ENCODE results near the gene CDK17. TPM values are rescaled to one million over a fixed set of nuclear protein-coding genes. Genes with fewer than 3 reads are reported as not detected.

The CDK17 gene
- total and polyA plus RNA-seq, 4 donors: 53.1 to 122 (median 60.4) TPM

- no peak overlapping the region for H3K27ac ChIP-seq (ENCODE audit: low read depth, low read length)
- H3K27me3 ChIP-seq (ENCODE audit: control insufficient read depth, insufficient read depth, low read length): no peaks in the 10 kb centered on the region
- 43% methylated on average over 2 of the region's 8 CpGs for WGBS (ENCODE audit: insufficient coverage)
Measured at GRCh38 chr12:96271469-96272199, 128.6 kb downstream of the CDK17 start.

GRCh38 chr12:96266238-96266637, 134.0 kb downstream of the CDK17 start:
- 100% methylated on average over 1 of the region's 2 CpGs for WGBS (ENCODE audit: insufficient coverage)
- DNase-seq (ENCODE audit: low read depth in 4 of 6, low spot score in 6 of 6): no peak

More at GRCh38 chr12:96271469-96272199, 128.6 kb downstream of the CDK17 start:
- Histone ChIP-seq H3K4me1 (ENCODE audit: control insufficient read depth, insufficient read depth, low read length) (no peaks in the 10 kb centered on the region), H3K4me3 (ENCODE audit: low read depth, low read length) (no peak overlapping the region), H3K36me3 (ENCODE audit: control insufficient read depth, insufficient read depth, low read length) (no peaks in the 10 kb centered on the region), H3K9me3 (ENCODE audit: control insufficient read depth, insufficient read depth, low read length) (no peaks in the 10 kb centered on the region)
- DNase-seq (ENCODE audit: low read depth in 4 of 6, low spot score in 6 of 6): no peak

GRCh38 chr12:96265836-96266235, 134.4 kb downstream of the CDK17 start:
- no peaks in the 10 kb centered on the region for H3K9me3 ChIP-seq (ENCODE audit: control insufficient read depth, insufficient read depth, low read length)
- WGBS (ENCODE audit: insufficient coverage): no CpG with 5 or more reads among the region's 1 CpG
- no peaks in the 10 kb centered on the region for H3K36me3 ChIP-seq (ENCODE audit: control insufficient read depth, insufficient read depth, low read length)
- no peak for DNase-seq (ENCODE audit: low read depth in 4 of 6, low spot score in 6 of 6)
- no peak overlapping the region for H3K4me3 ChIP-seq (ENCODE audit: low read depth, low read length)
- no peaks in the 10 kb centered on the region for H3K4me1 ChIP-seq (ENCODE audit: control insufficient read depth, insufficient read depth, low read length)
- no peaks in the 10 kb centered on the region for H3K27me3 ChIP-seq (ENCODE audit: control insufficient read depth, insufficient read depth, low read length)
- H3K27ac ChIP-seq (ENCODE audit: low read depth, low read length): no peak overlapping the region

More at GRCh38 chr12:96266238-96266637, 134.0 kb downstream of the CDK17 start:
- Histone ChIP-seq H3K9me3 (ENCODE audit: control insufficient read depth, insufficient read depth, low read length) (no peaks in the 10 kb centered on the region), H3K27ac (ENCODE audit: low read depth, low read length) (no peak overlapping the region), H3K4me1 (ENCODE audit: control insufficient read depth, insufficient read depth, low read length) (no peaks in the 10 kb centered on the region), H3K27me3 (ENCODE audit: control insufficient read depth, insufficient read depth, low read length) (no peaks in the 10 kb centered on the region), H3K4me3 (ENCODE audit: low read depth, low read length) (no peak overlapping the region), H3K36me3 (ENCODE audit: control insufficient read depth, insufficient read depth, low read length) (no peaks in the 10 kb centered on the region)

- H3K9me3 ChIP-seq (ENCODE audit: control insufficient read depth, insufficient read depth, low read length): no peaks in the 10 kb centered on the region
- no peaks in the 10 kb centered on the region for H3K36me3 ChIP-seq (ENCODE audit: control insufficient read depth, insufficient read depth, low read length)
- no peak for DNase-seq (ENCODE audit: low read depth in 4 of 6, low spot score in 6 of 6)
- H3K4me3 ChIP-seq (ENCODE audit: low read depth, low read length): no peak overlapping the region
- H3K27me3 ChIP-seq (ENCODE audit: control insufficient read depth, insufficient read depth, low read length): no peaks in the 10 kb centered on the region
- no CpG with 5 or more reads among the region's 2 CpGs for WGBS (ENCODE audit: insufficient coverage)
- no peak overlapping the region for H3K27ac ChIP-seq (ENCODE audit: low read depth, low read length)
- no peaks in the 10 kb centered on the region for H3K4me1 ChIP-seq (ENCODE audit: control insufficient read depth, insufficient read depth, low read length)
Measured at GRCh38 chr12:96265400-96265799, 134.8 kb downstream of the CDK17 start.

- DNase-seq (ENCODE audit: low read depth in 4 of 6, low spot score in 6 of 6): peak in 1 of 6 donors; percentile 24
- Histone ChIP-seq H3K4me3 (ENCODE audit: low read depth, low read length) (no peak overlapping the region), H3K9me3 (ENCODE audit: control insufficient read depth, insufficient read depth, low read length) (no peaks in the 10 kb centered on the region), H3K27me3 (ENCODE audit: control insufficient read depth, insufficient read depth, low read length) (no peaks in the 10 kb centered on the region), H3K4me1 (ENCODE audit: control insufficient read depth, insufficient read depth, low read length) (peaks cover 6% of the 10 kb centered on the region), H3K36me3 (ENCODE audit: control insufficient read depth, insufficient read depth, low read length) (no peaks in the 10 kb centered on the region), H3K27ac (ENCODE audit: low read depth, low read length) (no peak overlapping the region)
- 66% methylated on average over 11 of the region's 11 CpGs for WGBS (ENCODE audit: insufficient coverage)
Measured at GRCh38 chr12:96263449-96263902, 136.8 kb downstream of the CDK17 start.

GRCh38 chr12:96261557-96261956, 138.7 kb downstream of the CDK17 start:
- no CpG with 5 or more reads among the region's 5 CpGs for WGBS (ENCODE audit: insufficient coverage)
- H3K9me3 ChIP-seq (ENCODE audit: control insufficient read depth, insufficient read depth, low read length): no peaks in the 10 kb centered on the region

GRCh38 chr12:96260644-96261043, 139.6 kb downstream of the CDK17 start:
- 79% methylated on average over 3 of the region's 3 CpGs for WGBS (ENCODE audit: insufficient coverage)
- Histone ChIP-seq H3K4me3 (ENCODE audit: low read depth, low read length) (no peak overlapping the region), H3K27me3 (ENCODE audit: control insufficient read depth, insufficient read depth, low read length) (no peaks in the 10 kb centered on the region), H3K4me1 (ENCODE audit: control insufficient read depth, insufficient read depth, low read length) (peaks cover 14% of the 10 kb centered on the region), H3K36me3 (ENCODE audit: control insufficient read depth, insufficient read depth, low read length) (no peaks in the 10 kb centered on the region), H3K27ac (ENCODE audit: low read depth, low read length) (no peak overlapping the region), H3K9me3 (ENCODE audit: control insufficient read depth, insufficient read depth, low read length) (no peaks in the 10 kb centered on the region)
- DNase-seq (ENCODE audit: low read depth in 4 of 6, low spot score in 6 of 6): no peak

More at GRCh38 chr12:96261557-96261956, 138.7 kb downstream of the CDK17 start:
- H3K4me3 ChIP-seq (ENCODE audit: low read depth, low read length): no peak overlapping the region
- no peaks in the 10 kb centered on the region for H3K36me3 ChIP-seq (ENCODE audit: control insufficient read depth, insufficient read depth, low read length)
- no peaks in the 10 kb centered on the region for H3K27me3 ChIP-seq (ENCODE audit: control insufficient read depth, insufficient read depth, low read length)
- DNase-seq (ENCODE audit: low read depth in 4 of 6, low spot score in 6 of 6): no peak
- H3K4me1 ChIP-seq (ENCODE audit: control insufficient read depth, insufficient read depth, low read length): peaks cover 13% of the 10 kb centered on the region
- H3K27ac ChIP-seq (ENCODE audit: low read depth, low read length): peak overlapping the region; percentile 13

- Histone ChIP-seq H3K27ac (ENCODE audit: low read depth, low read length) (no peak overlapping the region), H3K36me3 (ENCODE audit: control insufficient read depth, insufficient read depth, low read length) (no peaks in the 10 kb centered on the region), H3K4me1 (ENCODE audit: control insufficient read depth, insufficient read depth, low read length) (peaks cover 14% of the 10 kb centered on the region), H3K27me3 (ENCODE audit: control insufficient read depth, insufficient read depth, low read length) (no peaks in the 10 kb centered on the region), H3K4me3 (ENCODE audit: low read depth, low read length) (no peak overlapping the region), H3K9me3 (ENCODE audit: control insufficient read depth, insufficient read depth, low read length) (no peaks in the 10 kb centered on the region)
- WGBS (ENCODE audit: insufficient coverage): no CpG with 5 or more reads among the region's 2 CpGs
- no peak for DNase-seq (ENCODE audit: low read depth in 4 of 6, low spot score in 6 of 6)
Measured at GRCh38 chr12:96260231-96260630, 140.0 kb downstream of the CDK17 start.

- DNase-seq (ENCODE audit: low read depth in 4 of 6, low spot score in 6 of 6): peak; percentile 54 to 92 (median 72)
- peaks cover 14% of the 10 kb centered on the region for H3K4me1 ChIP-seq (ENCODE audit: control insufficient read depth, insufficient read depth, low read length)
- WGBS (ENCODE audit: insufficient coverage): 21% methylated on average over 3 of the region's 8 CpGs
- no peak overlapping the region for H3K4me3 ChIP-seq (ENCODE audit: low read depth, low read length)
- no peaks in the 10 kb centered on the region for H3K27me3 ChIP-seq (ENCODE audit: control insufficient read depth, insufficient read depth, low read length)
- H3K27ac ChIP-seq (ENCODE audit: low read depth, low read length): peak overlapping the region; percentile 6
- H3K9me3 ChIP-seq (ENCODE audit: control insufficient read depth, insufficient read depth, low read length): no peaks in the 10 kb centered on the region
- H3K36me3 ChIP-seq (ENCODE audit: control insufficient read depth, insufficient read depth, low read length): no peaks in the 10 kb centered on the region
Measured at GRCh38 chr12:96258104-96258961, 141.9 kb downstream of the CDK17 start.

Data from spinal cord (tissue), 10 donors.